ENCODE measurements around the gene TGM6. TPM values are rescaled to one million over a fixed set of nuclear protein-coding genes. Genes with fewer than 3 reads are reported as not detected.
A peak's percentile ranks its signal among the peaks of the same experiment; 100 is the strongest.

Gene TGM6
- total and polyA plus RNA-seq, 12 donors: not detected

DNA sequence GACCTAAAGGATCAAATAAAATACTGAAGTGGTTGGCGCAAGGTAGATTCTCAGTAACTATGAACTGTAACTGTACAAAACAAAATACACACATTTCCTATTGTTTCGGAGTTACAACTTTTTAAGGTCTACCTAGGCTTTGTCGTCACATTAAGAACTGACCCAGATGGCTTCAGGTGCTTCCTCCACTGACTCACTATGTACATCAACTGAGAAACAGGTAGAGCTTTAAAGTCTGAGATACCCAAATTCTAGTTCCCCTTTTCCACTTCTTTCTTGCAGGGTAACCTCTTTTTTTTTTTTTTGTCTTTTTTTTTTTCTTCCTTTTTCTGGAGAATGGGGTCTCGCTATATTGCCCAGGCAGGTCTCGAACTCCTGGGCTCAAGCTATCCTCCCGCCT lies 84.4 kb downstream of the TGM6 start:
- WGBS, 2 donors: 93 to 97% methylated on average over 6 of the region's 6 CpGs
- Histone ChIP-seq H3K4me1 (peaks cover 0 to 30% (median 19%) of the 10 kb centered on the region in 9 donors), H3K9me3 (no peaks in the 10 kb centered on the region), H3K27me3 (no peaks in the 10 kb centered on the region), H3K4me3 (no peak overlapping the region), H3K27ac (no peak overlapping the region), H3K36me3 (peaks cover 3 to 90% (median 76%) of the 10 kb centered on the region in 9 donors)
- DNase-seq (no peak), ATAC-seq (no peak)
- intact Hi-C loops (cut with DNase I): loop anchor here in 1 of 10 donors (10.0 kb wide), 2 partner anchors 360 to 690 kb away; partner anchors contain the start of gene STK35
- TF ChIP-seq CTCF (IDR thresholded peaks at IDR 0.05): no peak

GRCh38 chr20:2467412-2467811 lies 86.7 kb downstream of the TGM6 start:
- intact Hi-C loops (cut with DNase I): loop anchor here in 1 of 10 donors (10.0 kb wide), 2 partner anchors 363 to 693 kb away; partner anchors contain the start of gene STK35
- 79 to 83% methylated on average over 5 of the region's 5 CpGs for WGBS, 2 donors

GRCh38 chr20:2468581-2469407 lies 88.1 kb downstream of the TGM6 start:
- WGBS, 2 donors: 78 to 79% methylated on average over 11 of the region's 11 CpGs

More at GRCh38 chr20:2467412-2467811, 86.7 kb downstream of the TGM6 start:
- Histone ChIP-seq H3K27ac (no peak overlapping the region), H3K36me3 (peaks cover 3 to 67% (median 53%) of the 10 kb centered on the region in 9 donors), H3K9me3 (no peaks in the 10 kb centered on the region), H3K27me3 (no peaks in the 10 kb centered on the region), H3K4me1 (peaks cover 0 to 37% (median 23%) of the 10 kb centered on the region in 9 donors), H3K4me3 (no peak overlapping the region)
- TF ChIP-seq CTCF (IDR thresholded peaks at IDR 0.05): no peak
- no peak for ATAC-seq
- DNase-seq: no peak

More at GRCh38 chr20:2468581-2469407, 88.1 kb downstream of the TGM6 start:
- Histone ChIP-seq H3K36me3 (peaks cover 0 to 53% (median 39%) of the 10 kb centered on the region in 9 donors), H3K27ac (no peak overlapping the region), H3K27me3 (no peaks in the 10 kb centered on the region), H3K9me3 (no peaks in the 10 kb centered on the region), H3K4me3 (peak overlapping the region in 8 of 10 donors; percentile 65 to 96 (median 85)), H3K4me1 (peaks cover 0 to 37% (median 23%) of the 10 kb centered on the region in 9 donors)
- intact Hi-C loops (cut with DNase I): loop anchor here in 1 of 10 donors (10.0 kb wide), 2 partner anchors 364 to 694 kb away; partner anchors contain the start of gene STK35
- DNase-seq (no peak), ATAC-seq (no peak)
- no peak for TF ChIP-seq CTCF (IDR thresholded peaks at IDR 0.05)

Data from heart right ventricle (tissue), 16 donors.